Upper lobe of left lung (tissue), 4 donors: Measurements from ENCODE around the gene NID2.

Experiments used
- CTCF ChIP-seq, 6 experiments: fragments of 450-650 bp in 4 of 6; fragments of 200-600 bp in 2 of 6; sonication (generic) in 2 of 6; IDR thresholded peaks; one replicate each; pipeline ENCODE4 v1.5.1; 2016 to 2019; ENCODE audit warnings: antibody characterized with exemption in 6 of 6
- EP300 ChIP-seq, 4 donors: sonication (generic); formaldehyde crosslinking; IDR thresholded peaks; one replicate each; pipeline ENCODE4 v1.5.1; 2017; ENCODE audit warnings: antibody characterized with exemption in 4 of 4, control low read depth in 2 of 4
- POLR2A ChIP-seq, 4 donors: fragments of 450-650 bp; IDR thresholded peaks; one replicate each; pipeline ENCODE4 v1.5.1; 2016 to 2017; ENCODE audit warnings: antibody characterized with exemption in 4 of 4, mild to moderate bottlenecking in 2 of 4

GRCh38 chr14:52010173-52010693 is 58.6 kb downstream of the NID2 start:
- TF ChIP-seq CTCF (IDR thresholded peaks at IDR 0.05) (no peak), POLR2A (IDR thresholded peaks at IDR 0.05) (no peak), EP300 (IDR thresholded peaks at IDR 0.05) (no peak)
